Vagina (tissue), 2 donors: ENCODE data around the gene ZNF559.
"Not testable (repeated sequence)": the region's sequence is repeated elsewhere in the genome, so short reads cannot be mapped to it uniquely, and the experiment has no call there.

Experiments
- POLR2AphosphoS5 ChIP-seq, 2 donors: sonication (generic); formaldehyde crosslinking; IDR thresholded peaks; one replicate each; pipeline ENCODE4 v1.9.0; 2017; ENCODE audit warnings: antibody characterized with exemption in 2 of 2, mild to moderate bottlenecking in 2 of 2, low read depth in 1 of 2; ENCODE audit not compliant: insufficient read depth in 1 of 2
- TF ChIP-seq, protein P1 (sequence below), 3 experiments: fragments of 450-650 bp in 2 of 3; fragments of 200-600 bp in 1 of 3; sonication (generic) in 1 of 3; IDR thresholded peaks; one replicate each; pipeline ENCODE4 v1.5.1; 2017 to 2019; ENCODE audit warnings: antibody characterized with exemption in 3 of 3, mild to moderate bottlenecking in 2 of 3, moderate library complexity in 2 of 3

DNA sequence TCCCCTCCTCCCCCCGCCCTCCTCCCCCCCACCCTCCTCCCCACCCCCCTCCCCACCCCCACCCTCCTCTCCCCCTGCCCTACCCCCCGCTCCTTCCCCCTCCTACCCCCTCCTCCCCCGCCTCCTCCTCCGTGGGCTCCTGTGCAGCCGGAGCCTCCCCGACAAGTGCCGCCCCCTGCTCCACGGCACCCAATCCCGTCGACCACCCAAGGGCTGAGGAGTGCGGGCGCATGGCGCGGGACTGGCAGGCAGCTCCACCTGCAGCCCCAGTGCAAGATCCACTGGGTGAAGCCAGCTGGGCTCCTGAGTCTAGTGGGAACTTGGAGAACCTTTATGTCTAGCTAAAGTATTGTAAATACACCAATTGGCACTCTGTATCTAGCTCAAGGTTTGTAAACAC is 2.2 kb upstream of the ZNF559 start:
- TF ChIP-seq, protein P1, sequence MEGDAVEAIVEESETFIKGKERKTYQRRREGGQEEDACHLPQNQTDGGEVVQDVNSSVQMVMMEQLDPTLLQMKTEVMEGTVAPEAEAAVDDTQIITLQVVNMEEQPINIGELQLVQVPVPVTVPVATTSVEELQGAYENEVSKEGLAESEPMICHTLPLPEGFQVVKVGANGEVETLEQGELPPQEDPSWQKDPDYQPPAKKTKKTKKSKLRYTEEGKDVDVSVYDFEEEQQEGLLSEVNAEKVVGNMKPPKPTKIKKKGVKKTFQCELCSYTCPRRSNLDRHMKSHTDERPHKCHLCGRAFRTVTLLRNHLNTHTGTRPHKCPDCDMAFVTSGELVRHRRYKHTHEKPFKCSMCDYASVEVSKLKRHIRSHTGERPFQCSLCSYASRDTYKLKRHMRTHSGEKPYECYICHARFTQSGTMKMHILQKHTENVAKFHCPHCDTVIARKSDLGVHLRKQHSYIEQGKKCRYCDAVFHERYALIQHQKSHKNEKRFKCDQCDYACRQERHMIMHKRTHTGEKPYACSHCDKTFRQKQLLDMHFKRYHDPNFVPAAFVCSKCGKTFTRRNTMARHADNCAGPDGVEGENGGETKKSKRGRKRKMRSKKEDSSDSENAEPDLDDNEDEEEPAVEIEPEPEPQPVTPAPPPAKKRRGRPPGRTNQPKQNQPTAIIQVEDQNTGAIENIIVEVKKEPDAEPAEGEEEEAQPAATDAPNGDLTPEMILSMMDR (IDR thresholded peaks at IDR 0.05): not testable (repeated sequence)
- not testable (repeated sequence) for TF ChIP-seq POLR2AphosphoS5 (IDR thresholded peaks at IDR 0.05; ENCODE audit: insufficient read depth in 1 of 2, low read depth in 1 of 2)
